NCI-H524 (cell line): ENCODE results near the gene NLN.
A peak's percentile ranks its signal among the peaks of the same experiment; 100 is the strongest.
"Not testable (repeated sequence)": the region's sequence is repeated elsewhere in the genome, so short reads cannot be mapped to it uniquely, and the experiment has no call there.

Experiments
- DNase-seq, 2 experiments: peaks; one replicate each; lab custom pipeline; 2025; lab: John Stamatoyannopoulos, UW

NLN gene

DNA sequence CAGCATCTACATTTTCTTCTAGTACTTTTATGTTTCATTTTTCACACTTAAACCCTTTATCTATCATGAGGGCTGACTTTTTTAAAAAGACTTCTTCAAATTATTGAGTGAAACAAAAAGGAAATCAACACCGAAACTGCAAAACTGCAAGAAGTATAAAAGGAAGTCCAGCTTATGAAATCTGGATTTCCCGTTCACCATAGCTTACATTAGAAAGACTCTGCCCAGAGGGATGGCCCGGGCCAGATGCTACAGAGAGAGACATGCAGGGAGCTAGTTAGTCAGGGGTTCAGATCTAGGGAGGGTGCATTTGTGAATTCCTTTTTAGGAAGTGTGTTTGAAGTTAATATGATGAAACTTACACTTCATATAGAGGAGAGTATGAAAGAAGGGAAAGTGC is 10.0 kb downstream of the NLN start:
- DNase-seq, result not testable (repeated sequence)

DNA sequence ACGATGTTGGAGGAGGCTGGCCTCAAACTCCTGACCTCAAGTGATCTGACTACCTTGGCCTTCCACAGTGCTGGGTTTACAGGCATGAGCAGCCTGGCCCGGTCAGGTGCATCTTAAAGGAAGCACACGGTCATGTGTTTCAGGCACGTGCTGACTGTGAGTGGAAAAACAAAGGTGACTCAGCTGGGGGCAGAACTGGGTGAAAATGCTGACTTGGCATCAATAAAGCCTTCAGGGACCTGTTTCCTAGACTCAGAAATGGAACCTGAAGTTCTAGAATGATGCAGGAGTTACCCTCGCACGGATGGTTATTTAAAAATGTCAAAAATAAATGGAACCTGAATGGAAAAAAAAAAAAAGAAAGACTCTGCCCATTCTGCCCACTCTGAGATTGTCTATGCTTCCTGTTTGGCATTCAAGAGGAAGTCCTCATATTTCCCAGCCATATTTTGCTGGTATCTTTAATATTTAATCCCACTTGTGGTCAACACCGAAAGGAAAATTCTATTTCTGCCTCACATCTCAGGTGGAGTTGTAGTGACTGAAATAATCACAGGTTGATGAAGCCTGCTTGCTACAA is 12.3 kb downstream of the NLN start:
- not testable (repeated sequence) for DNase-seq

DNA sequence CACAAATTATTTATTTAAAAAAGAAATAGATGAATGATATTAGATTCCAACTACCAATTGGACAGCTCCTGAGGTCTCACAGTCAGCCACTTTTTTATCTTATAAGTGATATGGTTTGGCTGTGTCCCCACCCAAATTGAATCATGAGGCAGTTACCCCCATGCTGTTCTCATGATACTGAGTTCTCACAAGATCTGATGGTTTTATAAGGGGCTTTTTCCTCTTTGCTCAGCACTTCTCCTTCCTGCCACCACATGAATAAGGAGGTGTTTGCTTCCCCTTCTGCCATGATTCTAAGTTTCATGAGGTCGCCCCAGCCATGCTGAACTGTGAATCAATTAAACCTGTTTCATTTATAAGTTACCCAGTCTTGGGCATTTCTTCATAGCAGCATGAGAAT is 12.9 kb downstream of the NLN start:
- DNase-seq, result no peak

DNA sequence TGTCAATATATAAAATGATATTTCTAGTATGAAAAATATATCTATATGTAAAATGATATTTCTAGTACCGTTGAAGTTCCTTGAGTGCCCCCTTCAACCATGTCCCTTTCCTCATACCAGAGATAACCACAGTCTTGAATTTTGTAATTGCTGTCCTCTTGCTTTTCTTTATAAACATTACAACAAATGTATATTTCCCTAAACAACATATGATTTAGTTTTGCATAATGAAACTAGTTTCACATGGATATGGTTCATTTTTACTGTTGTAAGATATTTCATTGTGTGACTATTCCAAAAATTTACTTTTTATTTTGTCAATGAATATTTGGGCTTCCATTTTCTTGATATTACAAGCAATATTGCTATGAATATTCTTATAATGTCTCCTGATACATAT is 14.0 kb downstream of the NLN start:
- DNase-seq, result no peak

DNA sequence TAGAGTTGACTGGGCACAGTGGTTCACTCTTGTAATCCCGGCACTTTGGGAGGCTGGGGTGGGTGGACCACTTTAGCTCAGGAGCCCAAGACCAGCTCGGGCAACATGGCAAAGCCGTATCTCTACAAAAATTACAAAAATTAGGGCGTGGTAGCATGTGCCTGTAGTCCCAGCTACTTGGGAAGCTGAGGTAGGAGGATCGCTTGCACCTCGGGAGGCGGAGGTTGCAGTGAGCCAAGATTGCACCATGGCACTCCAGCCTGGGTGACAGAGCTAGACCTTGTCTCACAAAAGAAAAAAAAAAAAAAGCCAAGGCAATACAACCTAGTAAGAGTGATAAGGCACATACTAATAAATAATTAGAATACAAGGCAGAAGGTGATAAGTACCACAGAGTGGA is 15.8 kb downstream of the NLN start:
- no peak for DNase-seq

DNA sequence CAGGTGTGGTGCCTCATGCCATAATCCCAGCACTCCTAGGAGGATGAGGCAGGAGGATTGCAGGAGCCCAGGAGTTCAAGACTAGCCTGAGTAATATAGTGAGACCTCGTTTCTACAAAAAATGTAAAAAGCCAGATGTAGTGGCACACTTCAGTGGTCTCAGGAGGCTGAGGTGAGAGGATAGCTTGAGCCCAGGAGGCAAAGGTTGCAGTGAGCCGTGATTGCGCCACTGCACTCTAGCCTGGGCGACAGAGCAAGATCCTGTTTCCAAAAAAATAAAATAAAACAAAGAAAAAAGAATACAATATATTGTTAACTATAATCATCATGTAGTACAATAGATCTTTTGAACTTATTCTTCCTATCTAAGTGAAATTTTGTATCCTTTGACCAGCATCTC is 16.3 kb downstream of the NLN start:
- DNase-seq, result no peak

DNA sequence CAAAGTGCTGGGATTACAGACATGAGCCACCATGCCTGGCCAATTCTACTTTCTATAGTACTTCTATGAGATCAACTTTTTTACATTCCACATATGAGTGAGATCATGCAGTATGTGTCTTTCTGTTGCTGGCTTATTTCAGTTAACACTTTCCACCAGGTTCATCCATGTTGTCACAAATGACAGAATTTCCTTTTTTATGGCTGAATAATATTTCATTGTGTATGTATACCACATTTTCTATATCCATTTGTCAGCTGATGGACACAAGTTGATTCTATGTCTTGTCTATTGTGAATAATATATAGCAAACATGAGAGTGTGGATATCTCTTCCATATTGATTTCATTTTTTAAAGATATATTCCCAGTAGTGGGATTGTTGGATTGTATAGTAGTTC is 17.2 kb downstream of the NLN start:
- no peak for DNase-seq

DNA sequence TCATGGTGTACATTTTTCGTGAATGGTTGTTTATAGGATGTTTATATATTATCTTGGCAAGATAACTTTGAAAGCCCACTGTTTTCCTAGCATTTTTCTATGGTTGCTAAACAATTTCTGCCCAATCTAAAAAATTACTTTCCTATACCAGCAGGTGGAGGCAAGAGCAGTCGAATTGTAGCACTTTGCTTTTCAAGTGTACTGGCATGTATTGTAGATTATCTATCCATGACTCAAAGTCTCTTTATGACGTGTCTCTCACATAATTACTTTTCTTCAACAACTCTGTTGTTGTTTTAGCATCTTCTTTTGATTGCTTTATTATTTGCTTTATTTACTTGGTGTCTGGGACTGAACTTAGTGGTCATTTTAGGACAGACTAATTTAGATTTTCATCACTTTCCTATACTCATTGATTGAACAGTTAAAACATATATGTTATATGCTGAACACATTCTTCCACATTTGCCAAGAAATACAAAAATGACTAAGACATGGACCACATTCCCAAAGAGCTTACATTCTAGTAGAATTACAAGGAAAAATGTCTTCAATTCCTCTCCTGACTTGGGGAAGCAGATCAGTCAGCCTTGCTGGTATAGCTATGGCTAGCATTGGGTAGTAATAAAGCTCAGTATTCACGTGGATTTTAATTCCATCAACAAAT is 20.7 kb downstream of the NLN start:
- DNase-seq, result peak in 1 of 2 experiments; percentile 47

DNA sequence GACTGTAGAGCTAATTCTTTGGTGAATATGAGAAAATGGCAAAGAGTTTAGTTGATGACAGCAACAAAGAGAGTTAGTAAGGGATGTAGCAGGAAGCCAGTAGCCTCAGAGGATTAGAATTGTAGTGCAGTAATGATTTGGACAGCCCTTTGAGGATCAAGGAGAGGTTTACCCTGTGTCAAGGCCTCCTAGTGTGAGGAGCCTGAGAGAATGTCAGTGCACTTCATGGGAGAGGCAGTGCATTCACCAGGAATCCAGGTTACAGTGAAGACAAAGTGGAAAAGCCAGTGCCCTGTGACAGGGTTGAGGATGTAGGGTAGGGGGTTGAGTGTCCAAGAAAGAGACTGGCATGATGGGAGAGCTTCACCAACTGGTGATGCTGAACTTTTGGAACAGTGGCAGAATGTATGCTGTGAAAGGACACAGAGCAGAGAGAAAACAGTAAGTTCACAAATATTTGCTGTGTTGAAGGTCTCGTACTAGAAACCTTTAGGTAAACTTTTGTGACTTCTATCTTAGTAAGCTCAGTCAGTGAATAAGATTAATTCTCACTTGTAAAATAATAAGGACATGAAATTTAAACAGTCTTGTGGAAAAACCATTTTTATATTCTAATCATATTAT is 27.3 kb downstream of the NLN start:
- DNase-seq, result no peak

DNA sequence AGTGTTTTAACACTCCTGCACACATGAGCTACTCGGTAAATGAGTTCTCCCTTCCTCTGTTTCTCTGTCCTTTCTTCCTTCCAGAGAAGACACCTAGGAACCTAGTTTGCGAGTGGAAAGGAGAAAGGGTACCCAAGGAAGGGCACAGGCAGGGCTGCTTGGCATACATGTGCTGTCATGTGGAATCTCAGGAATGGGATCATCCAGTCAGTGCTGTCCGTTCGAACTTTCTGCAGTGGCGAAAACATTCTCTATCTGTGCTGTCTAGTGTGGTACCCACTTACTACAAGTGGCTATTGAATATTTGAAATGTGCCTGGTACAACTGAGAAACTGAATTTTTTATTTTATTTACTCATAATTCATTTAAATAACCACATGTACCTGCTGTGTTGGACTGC is 28.0 kb downstream of the NLN start:
- no peak for DNase-seq

DNA sequence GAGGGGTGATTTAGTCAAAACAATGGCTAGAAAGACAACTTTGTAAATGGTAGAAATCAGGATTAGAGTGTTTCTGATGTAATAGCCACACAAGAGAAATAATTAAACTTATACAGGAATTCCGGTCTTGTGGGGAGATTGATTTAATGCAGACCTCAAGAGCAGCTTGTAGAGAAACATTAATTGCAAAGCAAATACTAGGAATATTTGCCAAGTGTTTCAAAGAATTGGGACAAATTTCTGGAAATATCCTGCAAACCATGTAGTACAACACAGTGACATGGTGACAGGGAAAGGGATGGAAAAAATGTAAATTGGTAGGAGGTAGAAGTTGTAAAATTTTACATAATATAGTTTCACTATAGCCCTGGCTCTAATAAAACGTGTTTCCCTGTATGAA is 28.9 kb downstream of the NLN start:
- no peak for DNase-seq

DNA sequence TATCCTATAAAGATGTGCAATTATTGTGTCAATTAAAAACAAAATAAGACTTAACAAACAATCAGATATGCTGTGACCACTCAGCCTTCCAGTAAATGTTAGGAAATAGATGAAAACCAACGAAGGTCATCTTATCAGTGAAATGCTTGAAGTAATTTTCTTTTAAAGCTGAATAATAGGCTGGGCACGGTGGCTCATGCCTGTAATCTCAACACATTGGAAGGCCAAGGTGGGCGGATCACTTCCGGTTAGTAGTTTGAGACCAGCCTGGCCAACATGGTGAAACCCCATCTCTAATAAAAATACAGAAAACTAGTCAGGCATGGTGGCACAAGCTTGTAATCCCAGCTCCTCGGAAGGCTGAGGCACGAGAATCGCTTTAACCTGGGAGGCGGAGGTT is 31.2 kb downstream of the NLN start:
- no peak for DNase-seq

DNA sequence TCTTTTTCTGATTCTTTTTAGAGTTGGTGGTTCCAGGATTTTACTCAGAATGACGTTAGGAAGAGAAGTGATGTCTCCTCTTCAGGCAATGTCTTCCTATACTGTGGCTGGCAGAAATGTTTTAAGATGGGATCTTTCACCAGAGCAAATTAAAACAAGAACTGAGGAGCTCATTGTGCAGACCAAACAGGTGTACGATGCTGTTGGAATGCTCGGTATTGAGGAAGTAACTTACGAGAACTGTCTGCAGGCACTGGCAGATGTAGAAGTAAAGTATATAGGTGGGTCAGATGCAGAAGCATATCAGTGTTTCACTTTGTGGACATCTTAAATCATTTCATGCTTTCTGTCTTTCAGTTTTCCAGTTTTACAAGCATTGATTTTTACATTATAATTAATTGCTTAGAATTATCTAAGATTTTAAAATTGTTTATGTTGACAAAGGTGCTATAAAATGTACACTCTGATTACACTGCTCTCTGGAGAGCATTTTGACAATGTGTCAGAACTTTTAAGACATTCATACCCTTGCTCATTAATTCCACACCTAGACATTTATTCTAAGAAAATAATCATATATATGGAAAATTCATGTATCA is 36.6 kb downstream of the NLN start:
- DNase-seq, result no peak

DNA sequence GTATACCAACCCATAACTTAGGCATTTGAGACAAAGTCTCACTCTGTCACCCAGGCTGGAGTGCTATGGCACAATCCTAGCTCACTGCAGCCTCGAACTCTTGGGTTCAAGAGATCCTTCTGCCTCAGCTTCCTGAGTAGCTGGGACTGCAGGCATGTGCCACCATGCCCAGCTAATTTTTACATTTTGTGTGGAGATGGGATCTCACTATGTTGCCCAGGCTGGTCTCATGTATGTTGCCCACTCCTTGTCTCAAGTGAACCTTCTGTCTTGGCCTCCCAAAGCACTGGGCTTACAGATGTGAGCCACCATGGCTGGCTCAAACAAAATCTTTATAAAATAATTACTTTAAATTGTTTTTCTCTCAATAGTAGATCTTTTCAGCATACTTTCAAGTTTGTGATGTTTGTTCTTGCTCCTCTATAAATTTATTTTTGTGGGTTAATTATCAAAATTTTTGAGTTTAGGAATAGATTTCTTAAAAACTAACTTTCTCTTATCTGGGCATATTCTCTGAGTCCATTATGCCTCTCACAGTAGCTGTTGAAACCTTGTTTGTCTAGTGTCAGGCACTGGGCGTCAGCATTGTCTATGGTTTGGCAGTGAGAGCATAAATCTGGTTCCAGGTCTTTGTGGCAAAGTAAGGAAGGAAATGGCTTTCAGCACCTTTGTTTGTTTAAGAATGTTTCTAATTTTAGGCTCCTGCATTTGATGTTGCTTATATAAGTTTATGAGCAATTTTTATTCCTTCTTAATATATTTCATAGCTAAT is 38.7 kb downstream of the NLN start:
- no peak for DNase-seq

DNA sequence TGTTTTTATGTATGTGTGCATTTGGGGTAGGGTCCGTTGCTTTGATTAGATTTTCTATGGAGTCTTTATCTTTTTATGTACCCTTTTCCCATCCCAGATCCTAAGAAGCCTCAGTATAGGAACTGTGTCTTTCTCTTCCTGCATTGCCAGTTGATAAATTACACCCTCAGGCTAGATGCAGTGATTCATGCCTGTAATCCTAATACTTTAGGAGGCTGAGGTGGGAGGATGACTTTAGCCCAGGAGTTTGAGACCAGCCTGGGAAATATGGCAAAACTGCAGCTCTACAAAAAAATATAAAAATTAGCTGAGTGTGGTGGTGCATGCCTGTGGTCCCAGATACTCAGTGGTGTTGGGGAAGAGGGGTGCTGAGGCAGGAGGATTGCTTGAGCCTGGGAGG is 40.2 kb downstream of the NLN start:
- DNase-seq, result no peak

DNA sequence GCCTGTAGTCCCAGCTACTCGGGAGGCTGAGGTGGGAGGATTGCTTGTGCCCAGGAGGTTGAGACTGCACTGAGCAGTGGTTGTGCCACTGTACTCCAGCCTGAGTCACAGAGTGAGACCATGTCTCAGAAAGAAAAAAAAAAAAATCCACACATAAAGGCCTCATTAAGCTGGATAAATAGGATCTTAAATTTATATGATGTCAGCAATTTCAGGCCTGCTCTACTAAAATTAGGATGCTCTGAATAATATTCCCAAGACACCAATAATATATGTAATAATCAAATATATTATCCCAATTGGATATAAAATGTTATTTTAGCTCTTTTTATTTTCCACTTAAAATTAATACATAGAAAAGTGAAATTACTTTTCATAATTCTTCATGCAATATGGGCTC is 43.6 kb downstream of the NLN start:
- DNase-seq, result no peak

DNA sequence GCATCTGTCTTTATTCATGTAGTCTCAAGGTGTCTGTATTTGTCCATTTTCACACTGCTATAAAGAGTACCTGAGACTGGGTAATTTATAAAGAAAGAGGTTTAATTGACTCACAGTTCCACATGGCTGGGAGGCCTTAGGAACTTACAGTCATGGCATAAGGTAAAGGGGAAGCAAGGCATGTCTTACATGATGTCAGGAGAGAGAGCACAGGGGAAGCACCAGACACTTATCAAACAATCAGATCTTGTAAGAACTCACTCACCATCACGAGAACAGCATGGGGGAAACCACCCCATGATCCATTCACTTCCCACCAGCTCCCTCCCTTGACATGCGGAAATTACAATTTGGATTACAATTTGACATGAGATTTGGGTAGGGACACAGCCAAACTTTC is 44.2 kb downstream of the NLN start:
- DNase-seq, result no peak

DNA sequence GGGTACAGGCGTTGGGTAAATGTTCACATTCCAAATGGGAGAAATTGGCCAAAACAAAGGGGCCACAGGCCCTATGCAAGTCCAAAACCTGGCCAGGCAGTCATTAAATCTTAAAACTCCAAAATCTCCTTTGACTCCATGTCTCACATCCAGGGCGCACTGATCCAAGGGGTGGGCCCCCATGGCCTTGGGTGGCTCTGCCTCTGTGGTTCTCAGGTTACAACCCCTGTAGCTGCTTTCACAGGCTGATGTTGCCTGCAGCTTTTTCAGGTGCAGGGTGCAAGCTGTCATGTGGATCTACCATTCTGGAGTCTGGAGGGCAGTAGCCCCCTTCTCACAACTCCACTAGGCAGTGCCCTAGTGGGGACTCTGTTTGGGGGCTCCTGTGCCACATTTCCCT is 44.8 kb downstream of the NLN start:
- no peak for DNase-seq

DNA sequence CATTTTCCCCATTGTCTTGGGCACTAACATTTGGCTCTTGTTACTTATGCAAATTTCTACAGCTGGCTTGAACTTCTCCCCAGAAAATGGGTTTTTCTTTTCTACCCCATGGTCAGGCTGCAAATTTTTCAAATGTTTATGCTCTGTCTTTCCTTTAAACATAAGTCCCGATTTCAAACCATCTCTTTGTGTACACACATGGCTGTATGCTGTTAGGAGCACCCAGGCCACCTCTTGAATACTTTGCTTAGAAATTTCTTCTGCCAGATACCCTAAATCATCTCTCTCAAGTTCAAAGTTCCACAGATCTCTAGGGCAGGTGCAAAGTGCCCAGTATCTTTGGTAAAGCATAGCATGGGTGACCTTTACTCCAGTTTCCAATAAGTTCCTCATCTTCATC is 45.6 kb downstream of the NLN start:
- no peak for DNase-seq

DNA sequence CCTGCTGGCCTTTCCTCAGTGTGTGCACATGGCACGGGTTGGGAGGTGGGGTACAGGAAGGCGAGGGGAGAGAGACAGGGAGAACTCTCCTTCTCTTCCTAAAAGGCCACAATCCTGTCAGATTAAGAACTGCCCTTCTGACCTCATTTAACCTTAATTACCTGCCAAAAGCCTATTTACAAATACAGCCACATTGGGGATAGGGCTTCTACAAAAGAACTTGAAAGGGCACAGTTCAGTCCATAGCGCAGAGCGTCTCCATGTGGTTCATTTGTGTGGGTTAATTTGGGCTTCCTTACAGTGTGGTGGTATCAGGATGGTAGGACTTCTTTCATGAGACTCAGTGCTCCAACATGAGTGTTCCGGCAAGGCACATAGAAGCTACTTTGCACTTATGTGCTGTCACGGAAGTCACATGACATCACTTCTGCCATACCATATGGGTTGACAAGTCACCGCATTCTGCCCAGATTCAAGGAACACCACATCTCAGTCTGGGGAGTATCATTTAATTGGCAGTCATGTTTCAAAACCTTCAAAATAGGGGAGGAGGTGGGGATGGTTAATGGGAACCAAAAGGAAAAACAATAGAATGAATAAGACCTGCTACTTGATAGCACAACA is 46.8 kb downstream of the NLN start:
- no peak for DNase-seq

DNA sequence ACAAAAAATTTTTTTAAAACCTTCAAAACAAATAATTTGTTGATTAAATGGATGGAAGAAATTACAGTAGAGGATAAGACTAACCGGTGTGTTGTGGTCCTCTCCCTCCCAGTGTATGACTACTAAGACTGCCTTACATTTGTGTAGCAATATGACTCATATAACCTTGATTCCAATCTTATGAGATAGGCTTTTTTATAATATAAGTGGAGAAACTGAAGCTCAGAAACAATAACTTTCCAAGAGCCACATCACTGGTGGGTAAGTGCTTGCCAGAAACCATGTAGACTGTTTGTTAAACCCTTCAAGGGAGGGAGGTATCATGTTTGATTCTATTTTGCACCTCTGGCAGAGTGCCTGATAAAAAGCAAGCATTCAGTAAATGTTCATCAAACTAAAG is 47.5 kb downstream of the NLN start:
- DNase-seq, result no peak

DNA sequence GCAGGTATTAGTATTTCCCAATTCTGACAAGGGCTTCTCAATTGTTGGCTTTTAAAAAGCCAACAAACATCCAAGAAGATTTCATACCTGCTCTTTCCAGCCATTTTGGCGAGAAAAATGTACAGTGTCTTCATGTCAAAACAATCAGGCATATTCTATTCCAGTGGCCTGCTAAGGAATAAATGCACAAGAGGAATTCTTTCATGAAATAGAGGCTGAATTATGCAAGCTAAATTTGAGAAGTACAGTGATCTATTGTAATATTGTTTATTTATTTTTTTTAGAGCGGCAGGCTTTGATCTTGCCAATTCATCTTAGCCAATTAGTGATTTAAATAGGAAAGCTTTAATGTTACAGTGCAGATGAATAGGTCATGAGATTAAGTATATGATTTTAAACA is 49.3 kb downstream of the NLN start:
- no peak for DNase-seq
